GM19351 (cell line): Measurements from ENCODE around the gene TMEM82.
A peak's percentile ranks its signal among the peaks of the same experiment; 100 is the strongest.

Source experiments
- ATAC-seq: cut with Tn5 transposase; IDR thresholded peaks from one replicate; pipeline ENCODE4 v1.9.1; 2021; ENCODE audit warnings: mild to moderate bottlenecking, moderate library complexity; ENCODE audit not compliant: unreplicated experiment

The TMEM82 gene

GRCh38 chr1:15735304-15736037, 6.8 kb upstream of the TMEM82 start:
- no peak for ATAC-seq

- no peak for ATAC-seq
Measured at GRCh38 chr1:15736038-15736891, 6.0 kb upstream of the TMEM82 start, which contains the start of gene SLC25A34. Gene SLC25A34, plus strand, starts transcription at chr1:15736258. Its CDS starts 228 bp downstream, at chr1:15736486.

GRCh38 chr1:15736892-15737261, 5.4 kb upstream of the TMEM82 start:
- ATAC-seq, result no peak

GRCh38 chr1:15737324-15738319, 4.7 kb upstream of the TMEM82 start:
- ATAC-seq, result no peak

GRCh38 chr1:15738416-15739113, 3.7 kb upstream of the TMEM82 start:
- ATAC-seq, result no peak

GRCh38 chr1:15739259-15739658, 3.0 kb upstream of the TMEM82 start:
- ATAC-seq, result no peak

GRCh38 chr1:15739745-15740144, 2.6 kb upstream of the TMEM82 start:
- ATAC-seq, result no peak

- ATAC-seq, result peak; percentile 53
Measured at GRCh38 chr1:15740924-15741850, 1.1 kb upstream of the TMEM82 start.

GRCh38 chr1:15744122-15744679, 1.9 kb downstream of the TMEM82 start:
- ATAC-seq, result no peak

- no peak for ATAC-seq
Measured at GRCh38 chr1:15747378-15747777, 5.1 kb downstream of the TMEM82 start.

- no peak for ATAC-seq
Measured at GRCh38 chr1:15748264-15748663, 6.0 kb downstream of the TMEM82 start.

- no peak for ATAC-seq
Measured at GRCh38 chr1:15748690-15749398, 6.5 kb downstream of the TMEM82 start.

GRCh38 chr1:15749399-15750291, 7.3 kb downstream of the TMEM82 start:
- no peak for ATAC-seq

- no peak for ATAC-seq
Measured at GRCh38 chr1:15750924-15751323, 8.6 kb downstream of the TMEM82 start.

- no peak for ATAC-seq
Measured at GRCh38 chr1:15751717-15752116, 9.4 kb downstream of the TMEM82 start.

- ATAC-seq, result no peak
Measured at GRCh38 chr1:15753776-15754175, 11.5 kb downstream of the TMEM82 start.

- ATAC-seq, result no peak
Measured at GRCh38 chr1:15755021-15755645, 12.8 kb downstream of the TMEM82 start.
